Lung (tissue), 12 donors: ENCODE measurements around the gene NUDT1. TPM values are rescaled to one million over a fixed set of nuclear protein-coding genes. Genes with fewer than 3 reads are reported as not detected.

Source experiments
- ATAC-seq: fragments of 200-7000 bp; cut with Tn5 transposase; one replicate; pipeline ENCODE4 v1.9.1; 2020; ENCODE audit warnings: moderate number of reproducible peaks; ENCODE audit not compliant: insufficient read depth, low FRiP score
- DNase-seq, 3 donors: peaks; one replicate each; pipeline ENCODE4 v3.0.0-alpha.2; 2013 to 2017
- H3K27ac ChIP-seq, 2 donors: one replicate each; pipeline ENCODE4 v1.5.1; 2013; ENCODE audit warnings: mild to moderate bottlenecking in 2 of 2, moderate library complexity in 2 of 2, control low read depth in 1 of 2, inconsistent platforms in 1 of 2, low read depth in 1 of 2, low read length in 1 of 2
- H3K27me3 ChIP-seq, 3 donors: one replicate each; pipeline ENCODE4 v1.5.1; 2013; ENCODE audit warnings: low read length in 2 of 3; ENCODE audit not compliant: control insufficient read depth in 3 of 3, insufficient read depth in 3 of 3
- H3K36me3 ChIP-seq, 4 donors: one replicate each; pipeline ENCODE4 v1.5.1; 2013; ENCODE audit warnings: low read length in 4 of 4, mild to moderate bottlenecking in 1 of 4, moderate library complexity in 1 of 4; ENCODE audit not compliant: control insufficient read depth in 4 of 4, insufficient read depth in 4 of 4
- H3K4me1 ChIP-seq, 5 donors: one replicate each; pipeline ENCODE4 v1.5.1; 2013; ENCODE audit warnings: low read length in 5 of 5, mild to moderate bottlenecking in 2 of 5, moderate library complexity in 1 of 5; ENCODE audit not compliant: control insufficient read depth in 5 of 5, insufficient read depth in 5 of 5
- H3K4me3 ChIP-seq: one replicate; pipeline ENCODE4 v1.5.1; 2013; ENCODE audit warnings: mild to moderate bottlenecking, control low read depth, moderate library complexity
- H3K9ac ChIP-seq, 2 donors: one replicate each; pipeline ENCODE4 v1.5.1; 2013; ENCODE audit warnings: low read length in 2 of 2, control low read depth in 1 of 2; ENCODE audit not compliant: insufficient read depth in 1 of 2
- H3K9me3 ChIP-seq, 4 donors: one replicate each; pipeline ENCODE4 v1.5.1; 2013; ENCODE audit warnings: low read length in 3 of 4, mild to moderate bottlenecking in 1 of 4, moderate library complexity in 1 of 4; ENCODE audit not compliant: control insufficient read depth in 4 of 4, insufficient read depth in 3 of 4
- CTCF ChIP-seq: IDR thresholded peaks from 2 replicates; pipeline ENCODE4 v1.5.1; 2012; ENCODE audit warnings: mild to moderate bottlenecking; ENCODE audit errors: control extremely low read depth, extremely low read depth
- WGBS, 2 donors: extraction: QIAGEN DNeasy Blood & Tissue Kit; methylation state at CpG; one replicate each; pipeline ENCODE4 v1.1.7; 2013; 5-methylcytosine and 5-hydroxymethylcytosine counted together
- polyA plus RNA-seq, 2 donors: library from polyadenylated mRNA; stranded (reverse); fragments of 200-250 nt; gene quantifications; one replicate each; pipeline ENCODE4 v1.2.1, GENCODE V29; 2013
- total RNA-seq, 2 donors: library from RNA; depleted of rRNA in 1 of 2; stranded (reverse); fragments of >200 nt in 1 of 2; gene quantifications; one replicate each; pipeline ENCODE4 v1.2.1, GENCODE V29; 2014 to 2021
- donor health status: control.
- donor health status: control.
- donor health status: Bipolar disorder and iron deficiency.
- donor health status: healthy.
- donor health status: DM: yes; HTN: yes; CAD: no.

NUDT1 gene
- total and polyA plus RNA-seq, 4 donors, result 9.3 to 24.7 (median 18.5) TPM

GRCh38 chr7:2244404-2244995, 2.5 kb downstream of the NUDT1 start:
- Histone ChIP-seq H3K27ac (no peak overlapping the region), H3K9ac (no peak overlapping the region), H3K4me1 (peaks cover 0 to 22% (median 3%) of the 10 kb centered on the region in 5 donors), H3K27me3 (no peaks in the 10 kb centered on the region), H3K4me3 (no peak overlapping the region), H3K9me3 (no peaks in the 10 kb centered on the region), H3K36me3 (peaks cover 0 to 5% (median under 1%) of the 10 kb centered on the region in 4 donors)
- whole genome bisulfite sequencing, 2 donors, result 72 to 82% methylated on average over 25 of the region's 25 CpGs
- ATAC-seq (no peak), DNase-seq (no peak)
- no peak for TF ChIP-seq CTCF

DNA sequence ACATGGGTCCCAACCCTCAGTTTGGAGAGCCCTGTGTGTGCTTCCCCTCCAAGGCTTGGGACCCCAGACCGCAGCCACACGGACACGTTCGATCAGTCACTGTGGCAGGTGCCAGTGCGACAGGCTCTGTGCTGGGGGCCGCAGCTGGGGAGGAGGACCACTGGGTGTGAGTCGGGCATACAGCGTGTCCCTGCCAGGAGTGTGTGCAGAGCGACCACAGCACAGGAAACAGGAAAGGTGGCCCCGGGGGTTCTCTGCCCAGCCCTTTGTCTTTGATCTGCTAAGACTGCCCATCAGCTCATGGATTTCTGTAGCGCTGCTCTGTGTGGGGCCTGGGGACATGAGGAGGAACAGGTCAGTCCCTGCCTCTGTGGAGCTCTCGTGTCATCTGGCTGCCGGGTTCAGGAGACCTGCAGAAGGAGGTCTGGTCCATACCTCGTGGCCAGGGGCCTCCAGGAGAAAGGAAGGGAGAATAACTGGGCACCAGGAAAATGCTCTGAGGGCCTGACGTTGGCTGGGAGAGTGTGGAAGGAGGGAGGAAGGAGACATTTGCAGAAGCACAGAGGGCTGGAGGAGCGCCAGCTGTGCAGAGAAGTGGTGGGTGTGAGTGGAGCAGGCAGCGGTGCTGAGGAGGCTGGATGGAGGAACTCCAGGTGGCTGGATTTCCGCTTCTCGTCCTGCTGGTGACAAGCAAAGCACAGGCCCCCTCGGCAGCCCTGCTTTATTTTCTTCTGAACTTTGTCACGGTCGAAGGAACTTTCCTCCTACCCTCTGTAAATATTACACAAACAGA, 4.1 kb downstream of the NUDT1 start:
- Histone ChIP-seq H3K9me3 (no peaks in the 10 kb centered on the region), H3K36me3 (peaks cover 0 to 5% (median 0%) of the 10 kb centered on the region in 4 donors), H3K27me3 (no peaks in the 10 kb centered on the region), H3K9ac (no peak overlapping the region), H3K4me1 (peaks cover 0 to 18% (median 0%) of the 10 kb centered on the region in 5 donors), H3K4me3 (no peak overlapping the region), H3K27ac (no peak overlapping the region)
- no peak for TF ChIP-seq CTCF
- no peak for ATAC-seq
- 22 to 47% methylated on average over 22 of the region's 22 CpGs for WGBS, 2 donors
- DNase-seq, result peak in 2 of 3 donors; percentile 40 to 60

GRCh38 chr7:2247141-2247995, 5.3 kb downstream of the NUDT1 start:
- DNase-seq, result peak in 1 of 3 donors; percentile 39
- Histone ChIP-seq H3K27ac (no peak overlapping the region), H3K4me3 (no peak overlapping the region), H3K9me3 (no peaks in the 10 kb centered on the region), H3K27me3 (no peaks in the 10 kb centered on the region), H3K9ac (no peak overlapping the region), H3K4me1 (peaks cover 0 to 14% (median 0%) of the 10 kb centered on the region in 5 donors), H3K36me3 (peaks cover 0 to 5% (median 0%) of the 10 kb centered on the region in 4 donors)
- no peak for ATAC-seq
- 80 to 85% methylated on average over 36 of the region's 36 CpGs for WGBS, 2 donors
- no peak for TF ChIP-seq CTCF
